Measurements from ENCODE around the gene SPEM1.

Gene SPEM1

DNA sequence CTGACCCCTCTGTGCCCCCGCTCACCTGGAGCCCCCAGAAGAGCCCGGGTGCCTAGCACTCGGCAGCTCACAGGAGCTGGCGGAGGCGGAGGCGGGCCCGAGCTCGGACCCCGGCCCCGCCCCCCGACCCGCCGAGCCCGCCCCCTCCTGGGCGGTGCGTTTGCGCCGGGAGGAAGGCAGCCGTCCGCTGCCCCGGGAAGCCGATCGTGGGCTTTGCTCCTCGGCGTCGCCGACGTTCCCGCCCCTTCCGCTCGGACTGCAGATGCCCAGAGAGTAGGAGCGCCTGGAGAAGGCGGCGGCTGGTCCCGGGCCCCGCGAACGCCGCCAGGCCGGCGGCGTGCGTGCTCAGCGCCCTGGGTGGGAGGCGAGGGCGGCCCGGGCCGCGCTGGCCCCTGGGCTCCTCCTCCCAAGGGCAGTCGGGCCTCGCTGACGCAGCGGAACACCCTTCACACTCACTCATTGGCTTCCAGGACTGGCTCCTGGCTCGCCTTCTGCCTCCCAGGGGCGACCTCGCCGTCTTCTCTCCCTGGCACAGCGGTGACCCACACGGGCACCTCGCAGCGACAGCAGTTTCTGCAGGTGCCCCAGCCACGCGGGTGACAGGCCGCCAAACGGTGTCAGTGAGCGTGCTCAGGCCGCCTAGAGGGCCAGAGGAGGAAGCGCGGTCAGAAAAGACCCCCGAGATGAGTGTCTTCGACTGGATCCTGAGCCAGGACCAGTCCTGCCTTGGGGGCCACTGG lies 25.5 kb upstream of the SPEM1 start, which contains the start of gene PLSCR3:
TSS of gene PLSCR3 (minus strand) at position 74 of the 740 bp plus-strand sequence. CDS start 415 bp downstream, outside the sequence.
- peak; percentile 90 for DNase-seq

DNA sequence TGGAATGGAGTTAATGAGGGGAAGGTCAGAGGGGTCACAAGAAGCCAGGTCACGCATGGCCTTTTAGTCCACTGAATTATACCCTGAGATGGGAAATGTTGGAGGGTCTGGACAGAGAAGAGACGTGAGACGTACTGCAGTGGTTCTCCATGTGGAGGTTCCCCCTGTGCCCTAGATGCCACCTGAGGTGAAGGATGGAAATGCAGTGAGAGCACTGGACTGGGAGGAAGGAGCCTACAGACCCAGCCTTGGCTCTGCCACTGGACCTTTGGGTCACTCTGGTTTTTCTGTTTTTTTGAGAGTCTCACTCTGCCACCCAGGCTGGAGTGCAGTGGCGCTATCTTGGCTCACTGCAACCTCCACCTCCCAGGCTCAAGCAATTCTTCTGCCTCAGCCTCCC lies 24.0 kb upstream of the SPEM1 start:
- Mint-ChIP-seq H3K4me3 (peak overlapping the region; percentile 9), H3K27ac (no peak overlapping the region), H3K9me3 (no peaks in the 10 kb centered on the region), H3K4me1 (peaks cover 35% of the 10 kb centered on the region), H3K27me3 (ENCODE audit: low read depth, poor library complexity) (peaks cover 4% of the 10 kb centered on the region), H3K36me3 (ENCODE audit: low read depth) (peaks cover 21% of the 10 kb centered on the region)
- TF ChIP-seq, protein P1, sequence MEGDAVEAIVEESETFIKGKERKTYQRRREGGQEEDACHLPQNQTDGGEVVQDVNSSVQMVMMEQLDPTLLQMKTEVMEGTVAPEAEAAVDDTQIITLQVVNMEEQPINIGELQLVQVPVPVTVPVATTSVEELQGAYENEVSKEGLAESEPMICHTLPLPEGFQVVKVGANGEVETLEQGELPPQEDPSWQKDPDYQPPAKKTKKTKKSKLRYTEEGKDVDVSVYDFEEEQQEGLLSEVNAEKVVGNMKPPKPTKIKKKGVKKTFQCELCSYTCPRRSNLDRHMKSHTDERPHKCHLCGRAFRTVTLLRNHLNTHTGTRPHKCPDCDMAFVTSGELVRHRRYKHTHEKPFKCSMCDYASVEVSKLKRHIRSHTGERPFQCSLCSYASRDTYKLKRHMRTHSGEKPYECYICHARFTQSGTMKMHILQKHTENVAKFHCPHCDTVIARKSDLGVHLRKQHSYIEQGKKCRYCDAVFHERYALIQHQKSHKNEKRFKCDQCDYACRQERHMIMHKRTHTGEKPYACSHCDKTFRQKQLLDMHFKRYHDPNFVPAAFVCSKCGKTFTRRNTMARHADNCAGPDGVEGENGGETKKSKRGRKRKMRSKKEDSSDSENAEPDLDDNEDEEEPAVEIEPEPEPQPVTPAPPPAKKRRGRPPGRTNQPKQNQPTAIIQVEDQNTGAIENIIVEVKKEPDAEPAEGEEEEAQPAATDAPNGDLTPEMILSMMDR (IDR thresholded peaks at IDR 0.05) = no peak
- DNase-seq = no peak

More for the DNA sequence above, 25.5 kb upstream of the SPEM1 start, which contains the start of gene PLSCR3:
- peak within 1 kb of the TSS; percentile 94 for H3K27ac Mint-ChIP-seq
- H3K4me3 Mint-ChIP-seq = peak within 1 kb of the TSS; percentile 93
- TF ChIP-seq, protein P1 (IDR thresholded peaks at IDR 0.05) = peak; percentile 53
- peaks cover 4% of the 10 kb centered on the region for H3K27me3 Mint-ChIP-seq (ENCODE audit: low read depth, poor library complexity)
- peaks cover 21% of the 10 kb centered on the region for H3K36me3 Mint-ChIP-seq (ENCODE audit: low read depth)
- no peaks in the 10 kb centered on the region for H3K9me3 Mint-ChIP-seq
- H3K4me1 Mint-ChIP-seq = peaks cover 45% of the 10 kb centered on the region

DNA sequence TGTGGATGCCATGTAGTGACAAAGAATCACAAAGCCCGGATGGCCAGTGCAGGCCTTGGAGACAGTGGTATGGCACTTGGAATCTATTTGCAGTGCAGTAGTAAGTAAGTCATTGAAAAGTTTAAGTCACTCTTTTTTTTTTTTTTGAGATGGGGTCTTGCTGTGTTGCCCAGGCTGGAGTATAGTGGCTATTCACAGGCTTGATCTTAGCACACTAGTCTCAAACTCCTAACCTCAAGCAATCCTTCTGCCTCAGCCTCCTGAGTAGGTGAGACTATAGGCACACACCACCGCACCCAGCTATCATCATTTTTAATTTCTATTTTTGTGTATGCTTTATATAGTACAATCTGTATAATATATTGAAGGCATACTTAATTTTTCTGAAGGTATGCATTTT lies 21.5 kb upstream of the SPEM1 start:
- peaks cover 15% of the 10 kb centered on the region for H3K36me3 Mint-ChIP-seq (ENCODE audit: low read depth)
- no peak overlapping the region for H3K4me3 Mint-ChIP-seq
- no peak overlapping the region for H3K27ac Mint-ChIP-seq
- TF ChIP-seq, protein P1 (IDR thresholded peaks at IDR 0.05) = no peak
- H3K9me3 Mint-ChIP-seq = no peaks in the 10 kb centered on the region
- no peak for DNase-seq
- H3K27me3 Mint-ChIP-seq (ENCODE audit: low read depth, poor library complexity) = peaks cover 4% of the 10 kb centered on the region
- peaks cover 34% of the 10 kb centered on the region for H3K4me1 Mint-ChIP-seq

DNA sequence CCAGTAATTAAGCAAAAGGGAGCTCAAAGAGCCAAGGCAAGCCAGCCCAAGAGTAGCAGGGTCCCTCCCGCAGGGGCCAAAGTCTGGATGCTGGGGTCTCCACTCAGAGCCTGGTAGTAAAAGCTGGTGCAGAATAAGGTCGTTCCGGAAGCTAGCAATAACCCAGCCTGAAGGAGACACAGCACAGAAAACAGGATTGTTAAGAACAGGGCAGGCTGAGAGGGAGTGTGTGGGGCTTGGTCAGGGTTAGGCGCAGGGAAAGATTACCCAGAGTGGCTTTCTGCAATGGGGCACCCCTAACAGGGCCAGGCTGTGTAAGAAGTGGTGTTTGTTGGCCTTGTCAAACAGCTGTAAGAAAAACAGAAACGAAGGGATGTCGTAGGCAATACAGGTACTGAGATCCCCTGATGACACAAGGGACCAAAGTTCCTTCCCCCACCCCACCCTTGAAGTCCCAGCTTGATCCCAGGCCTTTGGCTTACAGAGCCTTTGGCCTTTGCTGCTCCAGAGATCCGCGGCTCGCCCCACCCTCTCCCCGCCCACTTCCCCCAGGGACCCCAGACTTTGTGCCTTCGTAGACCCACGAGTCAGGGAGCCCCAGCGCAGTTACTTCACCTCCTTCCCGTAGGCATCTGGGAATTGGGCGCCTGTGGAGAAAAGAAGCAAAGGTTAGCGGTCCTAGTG lies 16.9 kb upstream of the SPEM1 start:
- Mint-ChIP-seq H3K9me3 (no peaks in the 10 kb centered on the region), H3K36me3 (ENCODE audit: low read depth) (peaks cover 15% of the 10 kb centered on the region), H3K27ac (peak overlapping the region; percentile 83), H3K4me3 (peak overlapping the region; percentile 83), H3K27me3 (ENCODE audit: low read depth, poor library complexity) (no peaks in the 10 kb centered on the region), H3K4me1 (peaks cover 47% of the 10 kb centered on the region)
- peak; percentile 75 for DNase-seq
- TF ChIP-seq, protein P1 (IDR thresholded peaks at IDR 0.05) = no peak

DNA sequence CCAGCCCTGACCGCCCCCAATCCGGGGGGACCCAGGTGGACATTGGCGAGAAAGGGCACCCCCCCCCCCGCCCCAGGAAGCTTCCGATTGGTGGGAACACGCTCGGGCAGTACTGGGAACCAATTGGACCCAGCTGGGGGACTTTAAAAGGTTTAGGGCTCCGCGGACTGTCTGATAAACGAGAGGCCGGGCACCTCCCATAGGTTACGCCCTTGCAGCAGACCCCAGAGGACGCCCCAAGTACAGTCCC lies 16.5 kb upstream of the SPEM1 start:
- H3K9me3 Mint-ChIP-seq = no peaks in the 10 kb centered on the region
- peaks cover 47% of the 10 kb centered on the region for H3K4me1 Mint-ChIP-seq
- no peaks in the 10 kb centered on the region for H3K27me3 Mint-ChIP-seq (ENCODE audit: low read depth, poor library complexity)
- H3K27ac Mint-ChIP-seq = peak overlapping the region; percentile 83
- H3K36me3 Mint-ChIP-seq (ENCODE audit: low read depth) = peaks cover 15% of the 10 kb centered on the region
- peak overlapping the region; percentile 83 for H3K4me3 Mint-ChIP-seq
- TF ChIP-seq, protein P1 (IDR thresholded peaks at IDR 0.05) = no peak
- no peak for DNase-seq
